DOHH2 (cell line): Measurements from ENCODE around the gene ZNF503.

Source experiments
- H3F3A ChIP-seq: fragments of 200-600 bp; sonication (generic), shearing (Covaris generic); 2 replicates; pipeline ENCODE4 v1.6.0; 2016; ENCODE audit warnings: antibody characterized with exemption, mild to moderate bottlenecking; ENCODE audit not compliant: control insufficient read depth, insufficient read depth
- H3K27ac ChIP-seq: fragments of 200-600 bp; sonication (generic); 2 replicates; pipeline ENCODE4 v1.5.1; 2014; ENCODE audit warnings: low read depth, mild to moderate bottlenecking, low read length, moderate library complexity
- H3K27me3 ChIP-seq: fragments of 200-600 bp; sonication (generic); 2 replicates; pipeline ENCODE4 v1.6.1; 2014; ENCODE audit warnings: mild to moderate bottlenecking, low read length, mixed read lengths; ENCODE audit not compliant: control insufficient read depth
- H3K36me3 ChIP-seq: fragments of 200-600 bp; sonication (generic); 2 replicates; pipeline ENCODE4 v1.6.1; 2014; ENCODE audit warnings: mild to moderate bottlenecking, low read length, moderate library complexity, mixed read lengths; ENCODE audit not compliant: control insufficient read depth
- H3K4me1 ChIP-seq: fragments of 200-600 bp; sonication (generic); 2 replicates; pipeline ENCODE4 v1.6.1; 2014; ENCODE audit warnings: mild to moderate bottlenecking, low read length, mixed read lengths; ENCODE audit not compliant: control insufficient read depth
- H3K4me2 ChIP-seq: fragments of 200-600 bp; sonication (generic); 2 replicates; pipeline ENCODE4 v1.6.0; 2014; ENCODE audit warnings: mild to moderate bottlenecking, low read length, moderate library complexity
- H3K4me3 ChIP-seq: fragments of 200-600 bp; sonication (generic); 2 replicates; pipeline ENCODE4 v1.5.1; 2014; ENCODE audit warnings: mild to moderate bottlenecking, low read length, mixed read lengths
- H3K79me2 ChIP-seq: fragments of 200-600 bp; sonication (generic); 2 replicates; pipeline ENCODE4 v1.6.1; 2014; ENCODE audit warnings: mild to moderate bottlenecking, low read length, mixed read lengths; ENCODE audit not compliant: control insufficient read depth
- H3K9me2 ChIP-seq: fragments of 200-600 bp; sonication (generic); replicated peaks from 2 replicates; pipeline ENCODE4 v1.6.1; 2014; ENCODE audit warnings: mild to moderate bottlenecking, low read length, mixed read lengths; ENCODE audit not compliant: control insufficient read depth
- H3K9me3 ChIP-seq: fragments of 200-600 bp; sonication (generic); 2 replicates; pipeline ENCODE4 v1.6.1; 2014; ENCODE audit warnings: antibody characterized with exemption, low read length, mixed read lengths; ENCODE audit not compliant: control insufficient read depth, insufficient read depth
- H4K20me1 ChIP-seq: fragments of 200-600 bp; sonication (generic); 2 replicates; pipeline ENCODE4 v1.6.0; 2014; ENCODE audit warnings: low read depth, mild to moderate bottlenecking, antibody characterized with exemption, low read length, moderate library complexity; ENCODE audit not compliant: control insufficient read depth, insufficient read depth
- CTCF ChIP-seq: fragments of 200-600 bp; sonication (generic); IDR thresholded peaks from one replicate; pipeline ENCODE4 v1.5.1; 2014; ENCODE audit warnings: antibody characterized with exemption, mild to moderate bottlenecking, low read depth, low read length; ENCODE audit not compliant: poor library complexity, severe bottlenecking
- EZH2phosphoT487 ChIP-seq: fragments of 200-600 bp; sonication (generic); IDR thresholded peaks from 2 replicates; pipeline ENCODE4 v1.6.1; 2017; ENCODE audit warnings: borderline replicate concordance, mild to moderate bottlenecking, antibody characterized with exemption, low read length, moderate library complexity, mixed read lengths

The ZNF503 gene

GRCh38 chr10:75410132-75411005 lies 8.8 kb upstream of the ZNF503 start:
- Histone ChIP-seq H3K4me2 (no peak overlapping the region), H3K4me1 (no peaks in the 10 kb centered on the region), H3K36me3 (no peaks in the 10 kb centered on the region), H3K4me3 (no peak overlapping the region), H3K27ac (no peak overlapping the region), H4K20me1 (no peaks in the 10 kb centered on the region), H3K9me2 (no peaks in the 10 kb centered on the region), H3K27me3 (no peaks in the 10 kb centered on the region), H3K9me3 (no peaks in the 10 kb centered on the region; the same call in 1 of the 2 replicates), H3K79me2 (no peaks in the 10 kb centered on the region), H3F3A (no peaks in the 10 kb centered on the region)
- TF ChIP-seq CTCF (no peak), EZH2phosphoT487 (no peak)

GRCh38 chr10:75408911-75409885 lies 7.6 kb upstream of the ZNF503 start:
- Histone ChIP-seq H3K27ac (no peak overlapping the region), H3K9me2 (no peaks in the 10 kb centered on the region), H3K27me3 (no peaks in the 10 kb centered on the region), H3K4me2 (peak overlapping the region; percentile 51), H3K4me1 (no peaks in the 10 kb centered on the region), H4K20me1 (no peaks in the 10 kb centered on the region), H3K36me3 (no peaks in the 10 kb centered on the region), H3K4me3 (peak overlapping the region; percentile 62), H3K9me3 (no peaks in the 10 kb centered on the region; the same call in 1 of the 2 replicates), H3F3A (no peaks in the 10 kb centered on the region), H3K79me2 (no peaks in the 10 kb centered on the region)
- TF ChIP-seq CTCF (no peak), EZH2phosphoT487 (no peak)

- Histone ChIP-seq H3K9me2 (no peaks in the 10 kb centered on the region), H3K79me2 (no peaks in the 10 kb centered on the region), H3K9me3 (peaks cover 2% of the 10 kb centered on the region; the same call in 1 of the 2 replicates), H3K36me3 (no peaks in the 10 kb centered on the region), H3K27ac (no peak overlapping the region), H3K4me1 (no peaks in the 10 kb centered on the region), H3F3A (no peaks in the 10 kb centered on the region), H3K4me2 (no peak overlapping the region), H3K4me3 (no peak overlapping the region), H4K20me1 (no peaks in the 10 kb centered on the region), H3K27me3 (no peaks in the 10 kb centered on the region)
- no peak for TF ChIP-seq EZH2phosphoT487
- no peak for TF ChIP-seq CTCF
Observed at GRCh38 chr10:75408509-75408875, 6.9 kb upstream of the ZNF503 start.
